HG03108 (cell line): Measurements from ENCODE around the gene P3H1.
"Not testable (repeated sequence)": the region's sequence is repeated elsewhere in the genome, so short reads cannot be mapped to it uniquely, and the experiment has no call there.

Experiments used
- ATAC-seq: cut with Tn5 transposase; IDR thresholded peaks from one replicate; pipeline ENCODE4 v1.9.1; 2021; ENCODE audit warnings: moderate library complexity; ENCODE audit not compliant: unreplicated experiment

Gene P3H1

DNA sequence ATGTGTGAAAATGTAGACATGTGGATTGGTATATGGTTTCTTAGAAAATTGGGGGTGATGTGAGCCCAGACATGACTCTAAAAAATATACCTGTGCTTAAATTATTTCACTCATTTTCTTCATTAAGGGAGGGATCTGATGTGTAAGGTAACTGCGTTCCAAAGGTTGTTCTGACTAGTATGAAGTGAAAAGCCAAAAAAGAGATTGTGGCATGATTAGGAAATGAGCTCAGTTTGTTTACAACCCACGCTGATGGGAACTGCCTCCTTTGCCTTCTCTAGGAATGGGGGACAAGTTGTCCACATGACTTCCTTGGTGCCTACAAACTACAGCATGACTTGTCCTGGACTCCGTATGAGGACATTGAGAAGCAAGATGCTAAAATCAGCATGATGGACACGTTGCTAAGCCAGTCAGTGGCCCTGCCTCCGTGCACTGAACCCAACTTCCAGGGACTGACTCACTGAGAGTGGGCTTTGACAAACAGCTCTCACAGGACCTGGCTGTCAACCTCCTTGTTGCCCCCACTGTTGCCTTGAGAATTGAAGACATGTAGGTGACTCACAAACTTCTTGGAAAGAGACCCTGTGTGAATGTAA is 8.2 kb upstream of the P3H1 start:
- ATAC-seq = no peak

DNA sequence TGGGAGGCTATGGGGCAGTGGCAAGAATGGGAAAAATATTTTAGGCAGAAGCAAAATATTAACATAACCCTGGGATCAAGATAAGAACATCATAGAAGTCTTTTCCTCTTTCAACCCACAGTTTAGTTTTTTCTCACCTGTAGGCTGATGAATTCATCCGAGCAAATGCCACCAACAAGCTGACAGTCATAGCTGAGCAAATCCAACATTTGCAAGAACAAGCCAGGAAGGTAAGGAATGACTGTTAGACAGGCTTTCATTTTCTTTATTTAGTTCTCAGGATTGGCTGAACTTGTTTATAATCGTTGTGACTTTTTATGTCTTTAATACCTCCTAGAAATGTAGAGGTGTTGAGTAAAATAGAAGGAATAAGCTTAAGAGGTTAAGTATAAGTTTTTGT is 6.6 kb upstream of the P3H1 start:
- no peak for ATAC-seq

DNA sequence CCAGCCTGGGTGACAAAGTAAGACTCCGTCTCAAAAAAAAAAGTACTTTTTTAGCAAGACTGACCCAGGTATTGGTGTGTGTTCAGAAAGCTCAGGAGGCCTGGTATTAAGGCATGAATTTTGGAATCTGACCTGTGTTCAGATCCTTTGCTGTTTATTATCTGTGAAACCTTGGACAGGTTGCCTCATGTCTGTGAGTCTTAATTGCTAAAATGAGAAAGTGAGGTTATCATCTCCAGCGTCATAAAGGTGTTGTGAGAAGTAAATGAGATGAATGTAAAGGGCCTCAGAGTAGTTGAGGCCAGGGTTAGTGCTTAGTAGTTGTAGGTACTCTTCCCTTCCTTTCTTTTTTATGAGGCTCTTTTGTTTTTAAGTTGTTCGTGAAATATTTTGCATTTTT is 3.0 kb upstream of the P3H1 start:
- ATAC-seq = no peak

DNA sequence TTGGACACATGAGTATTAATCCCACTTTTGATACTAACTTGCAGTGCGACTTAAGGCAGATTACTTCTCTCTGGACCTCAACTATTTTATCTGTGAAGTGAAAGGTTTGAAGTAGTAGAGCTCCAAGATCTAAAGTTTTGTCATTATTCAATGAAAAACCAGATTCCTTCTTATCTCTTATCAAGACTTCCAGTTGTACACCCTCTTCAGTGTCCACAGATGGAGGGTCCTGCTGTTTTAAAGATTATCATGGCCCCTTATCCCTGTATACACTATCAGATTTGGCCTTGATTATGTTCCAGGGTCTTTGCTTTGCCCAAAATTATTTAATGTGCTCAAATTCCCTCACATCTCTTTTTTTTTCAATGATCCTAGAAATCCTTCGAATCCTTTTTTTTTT is 1.3 kb upstream of the P3H1 start:
- ATAC-seq = no peak

DNA sequence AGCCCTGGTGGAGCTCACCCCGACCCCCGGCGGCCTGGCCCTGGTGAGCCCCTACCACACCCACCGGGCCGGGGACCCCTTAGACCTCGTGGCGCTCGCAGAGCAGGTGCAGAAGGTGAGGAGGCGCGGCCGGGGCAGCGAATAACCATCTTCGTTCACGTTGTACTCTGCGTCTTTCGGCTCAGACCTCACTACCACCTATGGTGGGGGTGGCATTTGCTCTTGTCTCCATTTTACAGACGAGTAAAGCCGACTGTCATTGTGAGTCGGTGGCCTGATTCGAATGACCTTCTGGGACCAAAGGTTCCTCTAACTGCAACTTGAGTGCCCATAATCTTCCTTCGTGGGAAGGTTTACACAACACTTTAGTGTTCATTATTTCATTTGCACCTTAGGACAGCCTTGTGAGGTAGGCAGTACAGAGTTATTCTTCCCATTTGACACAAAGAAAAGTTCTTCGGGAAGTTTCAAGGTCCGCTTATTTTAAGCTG is 727 bp upstream of the P3H1 start:
- ATAC-seq = peak; percentile 16

DNA sequence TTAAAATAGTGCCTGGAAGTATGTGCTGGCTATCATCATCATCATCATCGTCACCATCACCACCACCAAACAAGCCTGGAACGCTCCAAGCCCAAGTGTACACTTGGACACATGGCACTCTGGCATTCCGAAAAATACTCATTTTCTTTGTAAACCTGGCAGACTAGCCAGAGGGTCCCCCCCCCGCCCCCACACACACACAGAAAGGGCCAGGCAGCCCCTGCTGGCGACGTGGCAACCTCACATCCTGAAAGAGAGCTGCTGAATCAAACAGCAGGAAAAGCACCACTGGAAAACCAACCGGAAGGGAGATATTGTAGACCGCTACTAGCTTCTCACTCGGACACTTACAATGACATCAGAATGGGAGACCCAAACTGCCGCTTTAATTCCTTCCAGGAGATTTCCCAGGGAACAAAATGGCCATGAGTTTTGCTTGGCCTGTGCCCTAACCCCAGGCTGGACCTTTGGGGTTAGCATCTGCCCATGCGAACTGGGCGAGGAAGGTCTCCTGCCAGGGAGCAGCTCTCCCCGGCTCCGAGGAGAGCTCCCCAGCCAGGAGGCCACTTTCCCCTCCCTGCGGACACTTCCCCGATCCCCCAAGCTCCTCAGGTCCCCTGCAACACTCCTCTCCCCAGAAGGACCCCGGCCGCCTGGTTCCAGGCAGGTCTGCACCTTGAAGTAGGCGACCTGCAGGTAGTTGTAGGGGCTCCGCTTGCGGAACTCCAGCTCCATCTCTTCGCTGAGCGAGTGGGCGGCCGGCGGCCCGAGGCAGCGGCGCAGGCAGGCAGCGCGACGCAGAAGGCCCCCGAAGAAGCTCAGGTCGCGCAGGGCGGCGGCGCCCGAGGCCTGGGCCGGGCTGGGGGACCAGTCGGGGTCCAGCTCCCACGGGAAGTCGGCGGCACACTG is 742 bp downstream of the P3H1 start:
- peak; percentile 16 for ATAC-seq

DNA sequence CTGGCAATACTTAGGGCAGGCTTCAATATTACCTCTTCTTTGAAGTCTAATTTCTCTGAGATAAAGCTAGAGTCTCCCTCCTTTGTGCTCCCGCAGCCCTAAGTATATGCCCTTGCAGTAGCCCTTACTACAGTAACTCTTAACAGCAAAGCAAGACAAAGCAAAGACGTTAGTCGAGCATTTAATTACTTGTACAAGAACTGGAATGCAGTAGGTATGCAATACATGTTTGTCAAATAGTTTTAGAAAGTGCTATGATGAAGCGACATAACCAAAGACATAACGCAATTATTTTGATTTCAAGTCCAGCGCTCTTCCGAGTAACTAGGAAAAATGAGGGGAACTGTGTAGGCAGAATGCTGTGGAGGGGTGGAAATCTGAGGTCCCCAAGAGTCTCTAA is 1.6 kb downstream of the P3H1 start:
- ATAC-seq = no peak

DNA sequence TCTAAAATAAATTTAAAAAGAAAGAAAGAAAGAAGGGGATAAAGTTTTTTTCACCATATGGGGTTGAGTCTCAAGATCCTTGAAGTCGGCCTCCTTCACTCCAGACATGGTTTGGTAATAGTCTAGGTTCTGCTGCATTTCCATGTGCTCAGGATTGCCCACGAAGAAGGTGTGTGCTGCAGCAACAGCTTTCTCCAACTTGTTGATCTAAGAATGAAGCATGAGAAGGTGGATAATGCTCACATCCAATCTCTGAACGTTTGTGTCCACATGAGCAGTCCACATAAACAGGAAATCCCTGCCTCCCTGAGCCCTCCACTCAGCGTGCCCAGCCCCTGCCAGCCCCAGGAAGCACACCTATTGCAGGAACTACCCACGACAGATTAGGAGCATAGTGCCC is 4.6 kb downstream of the P3H1 start:
- ATAC-seq = no peak

DNA sequence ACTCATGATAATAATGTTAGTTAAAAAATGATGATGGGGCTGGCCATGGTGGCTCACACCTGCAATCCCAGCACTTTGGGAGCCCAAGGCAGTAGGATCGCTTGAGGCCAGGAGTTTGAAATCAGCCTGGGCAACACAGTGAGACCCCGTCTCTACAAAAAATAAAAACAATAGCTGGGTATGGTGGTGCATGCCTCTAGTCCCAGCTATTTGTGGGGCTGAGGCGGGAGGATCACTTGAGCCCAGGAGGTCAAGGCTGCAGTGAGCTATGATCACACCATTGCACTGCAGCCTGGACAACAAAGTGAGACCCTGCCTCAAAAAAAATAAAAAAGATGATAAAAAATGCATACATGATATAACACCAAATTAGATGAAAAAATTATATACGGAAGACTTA is 5.3 kb downstream of the P3H1 start:
- ATAC-seq = no peak

DNA sequence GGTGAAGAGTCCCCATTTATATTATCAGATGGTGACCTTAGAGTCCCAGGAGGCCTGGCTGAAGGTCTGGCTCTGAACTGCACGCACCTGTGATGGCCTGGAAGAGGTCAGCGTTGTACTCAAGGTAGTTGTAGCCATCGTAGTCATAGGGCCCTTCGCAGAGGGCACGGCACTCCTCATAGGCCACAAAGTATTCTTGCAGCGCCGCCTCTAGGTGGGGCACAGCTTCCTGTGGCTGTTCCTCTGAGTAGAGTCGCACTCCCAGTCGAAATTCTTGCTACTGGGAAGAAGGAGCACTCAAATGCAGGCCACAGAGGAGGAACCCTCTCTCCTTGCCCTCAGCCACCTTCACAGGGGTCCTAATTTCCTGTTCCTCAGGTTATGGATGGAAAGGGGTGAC is 7.7 kb downstream of the P3H1 start:
- ATAC-seq = no peak

DNA sequence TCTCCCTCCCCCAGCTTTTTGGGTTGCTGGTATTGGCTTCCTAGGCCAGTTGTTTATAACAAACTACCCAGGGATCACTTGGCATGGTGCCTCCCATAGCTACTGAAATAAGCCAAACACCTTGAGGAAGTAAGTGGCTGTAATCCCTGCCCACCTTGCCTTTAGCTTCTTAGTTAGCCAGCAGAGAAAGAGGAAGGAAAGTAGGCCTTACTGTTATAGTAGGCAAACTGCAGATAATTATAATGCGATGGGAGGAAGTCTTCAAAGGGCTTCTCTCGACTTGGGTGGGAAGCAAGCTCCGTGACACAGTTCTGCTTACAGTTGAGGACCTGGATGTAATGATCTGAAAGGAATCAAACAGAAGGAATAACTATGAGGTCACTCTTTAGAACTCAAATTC is 8.2 kb downstream of the P3H1 start:
- ATAC-seq = no peak

DNA sequence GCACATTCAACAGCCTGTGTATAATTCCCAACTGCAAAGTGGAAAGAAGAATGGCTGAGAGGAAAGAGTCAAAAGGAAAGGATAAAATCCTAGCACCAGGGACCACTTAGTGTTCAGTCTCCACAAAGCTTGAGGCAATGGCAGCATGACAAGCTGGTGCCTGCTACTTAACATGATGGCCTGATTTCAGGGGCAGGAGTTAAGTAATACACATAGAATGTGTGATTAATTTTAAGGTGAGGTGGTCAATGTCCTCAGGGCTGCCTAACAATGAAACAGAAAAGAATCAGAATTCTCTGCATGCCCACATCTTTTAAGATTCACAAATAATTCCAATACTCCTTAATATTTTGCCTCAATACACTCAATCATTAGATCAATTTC is 8.9 kb downstream of the P3H1 start:
- ATAC-seq = no peak

DNA sequence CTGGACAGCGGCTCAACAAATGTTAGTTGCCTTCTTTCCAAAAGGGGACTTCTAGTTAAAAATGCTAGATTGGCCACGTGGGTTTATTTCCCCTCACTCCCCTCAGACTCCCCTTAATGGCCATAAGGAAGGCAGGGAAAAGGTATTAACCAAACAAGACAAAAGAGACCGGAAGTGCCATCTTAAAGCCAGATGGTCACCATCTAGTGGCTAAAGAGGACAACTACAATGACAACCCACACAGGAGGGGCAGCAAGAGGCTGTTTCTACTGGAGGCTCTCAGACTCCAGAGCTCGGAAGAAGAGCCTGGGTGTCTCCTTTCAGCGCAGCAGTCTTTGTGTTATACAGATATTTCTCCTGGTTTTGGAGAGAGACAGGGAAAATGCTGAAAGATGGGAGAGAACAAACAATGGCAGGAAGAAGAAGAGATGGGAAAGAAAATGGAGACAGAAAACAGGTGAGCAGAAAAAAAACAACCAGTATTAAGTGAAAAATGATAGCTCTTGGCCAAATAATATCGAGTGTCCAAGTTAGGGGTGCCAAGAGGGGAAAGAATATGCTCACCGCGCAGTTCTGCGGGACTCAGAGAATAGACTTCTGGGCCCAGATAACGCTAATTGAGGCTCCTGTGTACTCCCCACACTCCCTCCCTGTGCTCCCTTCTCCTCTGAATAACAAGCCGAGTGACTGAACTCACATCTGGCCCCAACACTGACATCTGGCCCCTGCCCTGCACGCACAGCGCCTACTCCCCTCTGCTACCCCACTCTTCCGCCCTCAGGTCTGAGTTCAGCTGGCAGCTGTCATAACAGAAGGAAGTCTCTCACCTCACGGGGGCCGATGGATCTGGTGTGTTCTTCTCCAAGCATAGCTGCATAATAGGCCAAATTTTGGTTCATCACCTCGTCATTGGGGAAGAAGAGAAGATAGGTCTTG is 9.6 kb downstream of the P3H1 start:
- no peak for ATAC-seq

DNA sequence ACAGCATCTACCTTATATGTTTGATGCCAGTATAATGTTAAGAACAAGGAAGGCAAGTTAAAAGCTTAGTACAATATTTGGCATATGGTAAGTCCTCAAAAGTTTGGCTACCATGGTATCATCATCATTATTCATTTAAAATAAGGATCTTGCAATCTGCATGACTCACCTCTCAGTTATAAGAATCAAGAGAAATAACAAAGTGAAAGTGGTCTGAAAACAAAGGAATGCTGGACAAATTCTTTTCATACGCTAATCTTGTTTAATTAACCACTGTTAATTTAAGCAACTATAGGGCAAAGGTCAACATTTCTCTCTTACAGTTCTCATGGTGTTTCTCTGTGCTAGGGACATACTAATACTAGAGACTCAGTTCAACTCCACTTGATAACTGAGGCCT is 13.8 kb downstream of the P3H1 start:
- no peak for ATAC-seq

DNA sequence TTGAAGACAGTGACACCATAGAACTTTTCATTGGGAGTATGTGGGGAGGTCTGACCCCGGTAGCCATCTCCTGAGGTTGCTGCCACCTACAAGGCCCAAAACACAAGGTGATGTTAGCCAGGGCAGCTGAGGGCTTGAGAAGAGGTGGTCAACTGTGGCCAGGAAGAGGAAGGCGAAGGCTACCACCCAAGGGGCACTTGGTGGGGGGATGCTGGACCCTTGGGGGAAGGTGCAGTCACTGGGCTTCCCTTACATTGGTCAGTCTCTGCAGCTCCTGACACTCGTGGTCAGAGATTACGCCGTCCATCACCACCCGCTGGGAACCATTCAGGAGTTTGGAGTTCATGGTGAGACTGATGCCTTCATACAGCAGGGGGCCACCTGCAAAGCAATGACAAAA is 14.5 kb downstream of the P3H1 start:
- ATAC-seq = no peak

DNA sequence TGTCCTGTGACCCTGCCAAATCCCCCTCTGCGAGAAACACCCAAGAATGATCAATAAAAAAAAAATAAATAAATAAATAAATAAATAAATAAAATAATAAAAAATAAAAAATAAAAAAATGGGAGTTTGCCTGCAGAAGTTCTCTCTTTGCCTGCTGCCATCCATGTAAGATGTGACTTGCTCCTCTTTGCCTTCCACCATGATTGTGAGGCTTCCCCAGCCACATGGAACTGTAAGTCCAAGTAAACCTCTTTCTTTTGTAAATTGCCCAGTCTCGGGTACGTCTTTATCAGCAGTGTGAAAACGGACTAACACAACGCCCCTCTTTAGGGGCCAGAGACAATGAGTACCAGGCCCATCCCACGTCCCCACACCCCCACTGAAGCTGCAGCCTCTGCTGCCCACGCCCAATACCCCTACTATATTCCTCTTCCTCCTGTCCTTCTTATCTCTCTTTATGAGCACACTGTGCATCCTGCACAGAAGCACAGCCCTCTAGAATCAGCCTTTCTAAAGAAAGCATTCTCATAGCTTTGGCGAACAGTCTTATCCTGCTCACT is 15.2 kb downstream of the P3H1 start:
- not testable (repeated sequence) for ATAC-seq

DNA sequence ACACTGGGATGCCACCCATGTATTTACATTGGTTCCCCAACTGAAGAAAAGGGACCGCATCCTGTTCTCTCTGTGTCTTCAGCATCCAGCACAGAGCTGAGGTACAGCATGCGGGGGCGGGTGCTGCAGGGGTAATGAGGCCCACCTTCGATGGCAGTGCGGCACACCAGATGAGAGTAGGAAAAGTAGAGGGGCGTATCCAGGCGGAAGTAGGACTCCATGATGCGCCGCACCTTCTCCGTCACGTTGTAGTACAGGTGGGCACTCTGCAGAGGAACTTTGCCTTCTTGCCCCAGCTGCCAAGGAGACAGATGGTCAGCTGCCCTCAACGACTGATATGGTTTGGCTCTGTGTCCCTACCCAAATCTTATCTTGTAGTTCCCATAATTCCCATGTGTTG is 16.8 kb downstream of the P3H1 start:
- no peak for ATAC-seq

DNA sequence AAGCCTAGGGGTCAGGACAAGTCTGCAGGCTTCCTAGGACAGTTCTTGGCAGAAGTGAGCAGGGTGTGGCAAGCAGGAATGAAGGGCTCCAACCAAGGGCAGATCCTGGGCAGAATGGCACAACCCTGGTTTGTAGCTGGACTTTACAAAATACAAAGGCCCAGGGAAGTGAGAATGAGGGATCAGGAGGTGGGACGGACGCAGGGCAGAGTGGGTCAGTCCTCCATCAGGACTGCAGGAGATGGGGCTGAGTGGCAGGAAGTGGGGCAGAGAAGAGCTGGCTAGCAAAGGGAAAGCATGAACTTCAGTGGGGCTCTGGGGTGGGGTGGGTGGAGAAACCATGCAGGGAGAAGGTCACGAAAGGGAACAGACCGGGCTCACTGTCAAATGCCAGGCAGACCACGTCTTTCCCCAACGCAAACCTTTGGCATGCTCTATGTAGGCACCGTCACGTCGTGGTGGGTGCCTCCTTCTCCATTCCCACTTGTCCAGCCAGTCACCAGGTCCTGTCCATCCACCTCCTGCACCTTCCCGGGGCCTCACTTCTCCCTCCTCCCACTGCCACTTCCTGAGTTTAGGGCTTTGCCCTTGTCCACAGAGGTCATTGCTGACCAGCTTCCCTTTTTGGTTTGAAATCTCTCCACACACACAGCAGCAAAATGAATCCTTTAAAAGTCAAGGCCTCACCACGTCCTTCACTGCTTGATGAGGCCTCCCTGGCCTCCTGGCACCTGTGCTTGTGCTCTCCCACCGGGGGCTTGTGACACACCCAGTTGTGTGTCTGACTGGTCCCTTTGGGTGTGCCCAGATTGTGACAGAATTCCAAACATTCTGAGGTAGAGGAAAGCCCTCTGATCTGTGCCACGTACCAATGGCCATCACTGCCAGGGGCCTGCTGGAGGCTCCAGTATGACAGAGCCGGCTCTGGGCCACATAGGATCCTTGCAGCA is 18.1 kb downstream of the P3H1 start:
- ATAC-seq = no peak

DNA sequence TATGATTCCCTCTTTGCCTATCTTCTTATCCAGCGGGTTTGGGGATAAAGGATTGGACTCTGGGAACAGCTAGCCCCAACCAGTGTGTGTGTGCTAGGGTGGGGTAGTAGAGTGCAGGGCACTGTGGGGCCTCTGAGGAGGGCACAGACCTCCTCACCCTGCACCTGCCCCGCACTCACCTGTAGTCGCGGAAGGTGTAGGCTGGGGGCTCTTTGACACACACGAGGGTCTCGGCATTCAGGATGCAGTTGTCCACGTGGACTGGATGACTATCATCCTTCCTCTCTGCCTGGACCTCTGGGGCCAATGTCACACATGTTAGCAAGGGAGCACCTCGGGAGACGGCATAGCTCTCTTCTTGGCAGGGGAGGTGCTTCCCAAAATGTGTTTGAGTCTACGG is 18.8 kb downstream of the P3H1 start:
- no peak for ATAC-seq

DNA sequence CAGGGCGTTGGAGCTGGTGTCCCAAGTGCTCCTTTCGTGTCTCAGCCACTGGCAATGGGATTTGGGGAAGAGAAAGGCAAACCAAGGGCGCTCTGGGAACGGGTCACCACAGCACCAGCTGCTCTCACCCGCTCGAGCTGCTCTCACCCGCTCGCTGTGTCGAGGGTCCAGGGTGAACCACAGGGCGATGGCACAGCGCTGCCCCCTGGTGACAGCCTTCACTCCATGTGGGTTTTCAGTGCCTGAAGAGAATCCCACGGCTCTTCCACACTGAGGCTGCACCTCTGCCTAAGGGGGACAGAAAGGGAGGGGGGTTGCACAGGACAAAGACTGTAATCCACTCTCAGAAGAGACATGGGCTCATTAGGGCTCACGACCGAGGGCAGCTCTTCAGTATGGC is 19.7 kb downstream of the P3H1 start:
- ATAC-seq = no peak
